ENCODE measurements around the gene HERC2. TPM values are rescaled to one million over a fixed set of nuclear protein-coding genes. Genes with fewer than 3 reads are reported as not detected.
A peak's percentile ranks its signal among the peaks of the same experiment; 100 is the strongest.

The HERC2 gene
- total and polyA plus RNA-seq, 9 of the 15 experiments (the other 6 are each of a cell fraction or from before 2014, with no cell fraction given) = 10.6 to 84.0 (median 42.6) TPM

DNA sequence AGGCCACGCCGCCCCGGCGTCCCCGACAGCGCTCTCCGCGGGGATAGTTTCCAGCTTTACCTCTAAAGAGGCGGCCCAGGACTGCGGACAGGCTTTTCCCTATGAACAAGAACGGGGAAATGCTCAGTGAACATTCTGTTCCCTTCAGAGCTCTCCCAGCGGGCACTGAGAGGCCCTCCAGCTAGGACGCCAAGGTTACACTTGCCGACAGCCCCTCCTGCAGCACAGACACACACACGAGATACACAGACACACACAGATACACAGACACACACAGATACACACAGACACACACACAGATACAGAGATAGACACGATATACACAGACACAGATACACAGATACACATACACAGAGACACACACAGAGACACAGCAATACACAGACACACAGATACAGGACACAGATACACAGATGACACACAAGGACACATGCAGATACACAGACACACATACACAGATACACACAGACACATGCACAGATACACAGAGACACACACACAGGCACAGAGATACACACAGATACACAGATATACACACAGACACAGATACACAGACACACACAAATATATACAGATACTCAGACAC is 222.3 kb downstream of the HERC2 start (continued):
- TF ChIP-seq HNRNPUL1 (IDR thresholded peaks at IDR 0.05; ENCODE audit: low read length) (no peak), ZNF324 (CRISPR knock-in tag; IDR thresholded peaks at IDR 0.05) (no peak), FOXK2 (conservative IDR thresholded peaks at IDR 0.05 in 1 of 2, IDR thresholded peaks at IDR 0.05 in 1 of 2; ENCODE audit: low read depth in 2 of 2) (peak in 1 of 2 experiments; percentile 54; a peak in 1 of 4 replicates), SPI1 (IDR thresholded peaks at IDR 0.05; ENCODE audit: borderline replicate concordance, low read depth, low read length) (no peak), ZNF551 (CRISPR knock-in tag; IDR thresholded peaks at IDR 0.05) (no peak), SETDB1 (IDR thresholded peaks at IDR 0.05; ENCODE audit: low read length) (no peak), GATA2 (CRISPR knock-in tag; IDR thresholded peaks at IDR 0.05) (no peak), ZNF586 (CRISPR knock-in tag; conservative IDR thresholded peaks at IDR 0.05) (no peak), KDM1A (IDR thresholded peaks at IDR 0.05) (no peak), BCOR (IDR thresholded peaks at IDR 0.05) (peak; percentile 36; the same call in 1 of the 2 replicates), CEBPB (tag; IDR thresholded peaks at IDR 0.05) (no peak), ZBTB7A (IDR thresholded peaks at IDR 0.05; ENCODE audit: borderline replicate concordance, control insufficient read depth, low read depth, low read length) (no peak), MTF1 (CRISPR knock-in tag; IDR thresholded peaks at IDR 0.05; ENCODE audit: borderline replicate concordance) (no peak)
- TF ChIP-seq, protein P1, sequence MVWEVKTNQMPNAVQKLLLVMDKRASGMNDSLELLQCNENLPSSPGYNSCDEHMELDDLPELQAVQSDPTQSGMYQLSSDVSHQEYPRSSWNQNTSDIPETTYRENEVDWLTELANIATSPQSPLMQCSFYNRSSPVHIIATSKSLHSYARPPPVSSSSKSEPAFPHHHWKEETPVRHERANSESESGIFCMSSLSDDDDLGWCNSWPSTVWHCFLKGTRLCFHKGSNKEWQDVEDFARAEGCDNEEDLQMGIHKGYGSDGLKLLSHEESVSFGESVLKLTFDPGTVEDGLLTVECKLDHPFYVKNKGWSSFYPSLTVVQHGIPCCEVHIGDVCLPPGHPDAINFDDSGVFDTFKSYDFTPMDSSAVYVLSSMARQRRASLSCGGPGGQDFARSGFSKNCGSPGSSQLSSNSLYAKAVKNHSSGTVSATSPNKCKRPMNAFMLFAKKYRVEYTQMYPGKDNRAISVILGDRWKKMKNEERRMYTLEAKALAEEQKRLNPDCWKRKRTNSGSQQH (CRISPR knock-in tag; IDR thresholded peaks at IDR 0.05) = no peak
- TF ChIP-seq, protein P2, sequence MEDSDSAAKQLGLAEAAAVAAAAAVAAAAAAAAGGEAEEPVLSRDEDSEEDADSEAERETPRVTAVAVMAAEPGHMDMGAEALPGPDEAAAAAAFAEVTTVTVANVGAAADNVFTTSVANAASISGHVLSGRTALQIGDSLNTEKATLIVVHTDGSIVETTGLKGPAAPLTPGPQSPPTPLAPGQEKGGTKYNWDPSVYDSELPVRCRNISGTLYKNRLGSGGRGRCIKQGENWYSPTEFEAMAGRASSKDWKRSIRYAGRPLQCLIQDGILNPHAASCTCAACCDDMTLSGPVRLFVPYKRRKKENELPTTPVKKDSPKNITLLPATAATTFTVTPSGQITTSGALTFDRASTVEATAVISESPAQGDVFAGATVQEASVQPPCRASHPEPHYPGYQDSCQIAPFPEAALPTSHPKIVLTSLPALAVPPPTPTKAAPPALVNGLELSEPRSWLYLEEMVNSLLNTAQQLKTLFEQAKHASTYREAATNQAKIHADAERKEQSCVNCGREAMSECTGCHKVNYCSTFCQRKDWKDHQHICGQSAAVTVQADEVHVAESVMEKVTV (CRISPR knock-in tag; IDR thresholded peaks at IDR 0.05) = no peak
- TF ChIP-seq, protein P3, sequence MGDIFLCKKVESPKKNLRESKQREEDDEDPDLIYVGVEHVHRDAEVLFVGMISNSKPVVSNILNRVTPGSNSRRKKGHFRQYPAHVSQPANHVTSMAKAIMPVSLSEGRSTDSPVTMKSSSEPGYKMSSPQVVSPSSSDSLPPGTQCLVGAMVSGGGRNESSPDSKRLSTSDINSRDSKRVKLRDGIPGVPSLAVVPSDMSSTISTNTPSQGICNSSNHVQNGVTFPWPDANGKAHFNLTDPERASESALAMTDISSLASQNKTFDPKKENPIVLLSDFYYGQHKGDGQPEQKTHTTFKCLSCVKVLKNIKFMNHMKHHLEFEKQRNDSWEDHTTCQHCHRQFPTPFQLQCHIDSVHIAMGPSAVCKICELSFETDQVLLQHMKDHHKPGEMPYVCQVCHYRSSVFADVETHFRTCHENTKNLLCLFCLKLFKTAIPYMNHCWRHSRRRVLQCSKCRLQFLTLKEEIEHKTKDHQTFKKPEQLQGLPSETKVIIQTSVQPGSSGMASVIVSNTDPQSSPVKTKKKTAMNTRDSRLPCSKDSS (IDR thresholded peaks at IDR 0.05; ENCODE audit: low read depth, partially characterized antibody) = no peak
- TF ChIP-seq, protein P4, sequence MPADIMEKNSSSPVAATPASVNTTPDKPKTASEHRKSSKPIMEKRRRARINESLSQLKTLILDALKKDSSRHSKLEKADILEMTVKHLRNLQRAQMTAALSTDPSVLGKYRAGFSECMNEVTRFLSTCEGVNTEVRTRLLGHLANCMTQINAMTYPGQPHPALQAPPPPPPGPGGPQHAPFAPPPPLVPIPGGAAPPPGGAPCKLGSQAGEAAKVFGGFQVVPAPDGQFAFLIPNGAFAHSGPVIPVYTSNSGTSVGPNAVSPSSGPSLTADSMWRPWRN (IDR thresholded peaks at IDR 0.05; ENCODE audit: low read depth) = no peak
- TF ChIP-seq, protein P5, sequence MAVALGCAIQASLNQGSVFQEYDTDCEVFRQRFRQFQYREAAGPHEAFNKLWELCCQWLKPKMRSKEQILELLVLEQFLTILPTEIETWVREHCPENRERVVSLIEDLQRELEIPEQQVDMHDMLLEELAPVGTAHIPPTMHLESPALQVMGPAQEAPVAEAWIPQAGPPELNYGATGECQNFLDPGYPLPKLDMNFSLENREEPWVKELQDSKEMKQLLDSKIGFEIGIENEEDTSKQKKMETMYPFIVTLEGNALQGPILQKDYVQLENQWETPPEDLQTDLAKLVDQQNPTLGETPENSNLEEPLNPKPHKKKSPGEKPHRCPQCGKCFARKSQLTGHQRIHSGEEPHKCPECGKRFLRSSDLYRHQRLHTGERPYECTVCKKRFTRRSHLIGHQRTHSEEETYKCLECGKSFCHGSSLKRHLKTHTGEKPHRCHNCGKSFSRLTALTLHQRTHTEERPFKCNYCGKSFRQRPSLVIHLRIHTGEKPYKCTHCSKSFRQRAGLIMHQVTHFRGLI (CRISPR knock-in tag; IDR thresholded peaks at IDR 0.05) = no peak
- TF ChIP-seq, protein P6, sequence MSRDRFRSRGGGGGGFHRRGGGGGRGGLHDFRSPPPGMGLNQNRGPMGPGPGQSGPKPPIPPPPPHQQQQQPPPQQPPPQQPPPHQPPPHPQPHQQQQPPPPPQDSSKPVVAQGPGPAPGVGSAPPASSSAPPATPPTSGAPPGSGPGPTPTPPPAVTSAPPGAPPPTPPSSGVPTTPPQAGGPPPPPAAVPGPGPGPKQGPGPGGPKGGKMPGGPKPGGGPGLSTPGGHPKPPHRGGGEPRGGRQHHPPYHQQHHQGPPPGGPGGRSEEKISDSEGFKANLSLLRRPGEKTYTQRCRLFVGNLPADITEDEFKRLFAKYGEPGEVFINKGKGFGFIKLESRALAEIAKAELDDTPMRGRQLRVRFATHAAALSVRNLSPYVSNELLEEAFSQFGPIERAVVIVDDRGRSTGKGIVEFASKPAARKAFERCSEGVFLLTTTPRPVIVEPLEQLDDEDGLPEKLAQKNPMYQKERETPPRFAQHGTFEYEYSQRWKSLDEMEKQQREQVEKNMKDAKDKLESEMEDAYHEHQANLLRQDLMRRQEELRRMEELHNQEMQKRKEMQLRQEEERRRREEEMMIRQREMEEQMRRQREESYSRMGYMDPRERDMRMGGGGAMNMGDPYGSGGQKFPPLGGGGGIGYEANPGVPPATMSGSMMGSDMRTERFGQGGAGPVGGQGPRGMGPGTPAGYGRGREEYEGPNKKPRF (IDR thresholded peaks at IDR 0.05; ENCODE audit: low read depth, low read length) = no peak
